BLaER1 treated with 17β-estradiol and CSF1 and Interleukin-3, amounts not matched to agents 10 nM and 100 nM (cell line): Measurements from ENCODE around the gene ANXA6.

ENCODE experiments used
- H3K27ac ChIP-seq, 11 experiments: shearing (Covaris generic); formaldehyde crosslinking; 2 replicates each; pipeline ENCODE4 v1.8.1; 2022
- H3K27me3 ChIP-seq, 11 experiments: shearing (Covaris generic); formaldehyde crosslinking; 2 replicates each; pipeline ENCODE4 v1.8.1; 2022
- H3K36me3 ChIP-seq, 11 experiments: shearing (Covaris generic); formaldehyde crosslinking; 2 replicates each; pipeline ENCODE4 v1.8.1; 2022
- H3K4me1 ChIP-seq, 10 experiments: shearing (Covaris generic); formaldehyde crosslinking; 2 replicates each; pipeline ENCODE4 v1.8.1; 2022
- H3K4me2 ChIP-seq, 11 experiments: shearing (Covaris generic); formaldehyde crosslinking; 2 replicates each; pipeline ENCODE4 v1.8.1; 2022
- H3K4me3 ChIP-seq, 10 experiments: shearing (Covaris generic); formaldehyde crosslinking; 2 replicates each; pipeline ENCODE4 v1.8.1; 2022
- H3K9ac ChIP-seq, 11 experiments: shearing (Covaris generic); formaldehyde crosslinking; 2 replicates each; pipeline ENCODE4 v1.8.1; 2022
- H3K9me3 ChIP-seq, 11 experiments: shearing (Covaris generic); formaldehyde crosslinking; replicated peaks in 1 of 11; 2 replicates each; pipeline ENCODE4 v1.8.1; 2022
- H4K20me1 ChIP-seq, 11 experiments: shearing (Covaris generic); formaldehyde crosslinking; 2 replicates each; pipeline ENCODE4 v1.8.1; 2022
- Cebpa-rat ChIP-seq, 11 experiments: shearing (Covaris generic); IDR thresholded peaks; 2 replicates each; pipeline ENCODE4 v1.8.1; 2022

The ANXA6 gene

DNA sequence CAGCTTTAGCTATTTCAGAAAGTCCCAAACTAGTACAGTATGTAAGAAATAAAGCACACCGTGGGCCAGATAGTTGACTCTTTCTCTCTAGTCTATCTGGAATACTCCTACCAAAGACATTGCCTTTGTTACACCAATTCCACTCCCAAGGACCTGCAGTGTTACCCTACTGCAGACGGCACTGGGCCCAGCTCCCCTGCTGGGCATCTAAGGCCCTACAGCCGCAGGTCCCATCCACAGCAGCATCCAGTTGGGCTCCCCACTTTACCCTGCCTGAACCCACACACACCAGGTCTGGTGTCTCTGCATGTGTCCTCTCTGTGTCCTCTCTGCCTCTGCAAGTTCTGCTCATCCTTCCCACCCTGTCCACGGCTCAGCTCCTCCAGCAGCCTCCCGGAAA, 99.3 kb downstream of the ANXA6 start:
- no peaks in the 10 kb centered on the region for H3K27me3 ChIP-seq
- peaks cover 61 to 100% (median 100%) of the 10 kb centered on the region in 10 experiments for H3K4me1 ChIP-seq
- peaks cover 79 to 95% (median 88%) of the 10 kb centered on the region in 11 experiments for H3K36me3 ChIP-seq
- peaks cover 0 to 42% (median 4%) of the 10 kb centered on the region in 11 experiments; a peak in 6 of 22 replicates for H4K20me1 ChIP-seq
- H3K4me3 ChIP-seq: 0 out of 20 replicates have a peak overlapping the region, but pooled peaks of 1 of the 10 experiments have one; percentile 3
- no peaks in the 10 kb centered on the region for H3K9me3 ChIP-seq
- peak overlapping the region; percentile 76 to 97 (median 92); a peak in 21 of 22 replicates for H3K4me2 ChIP-seq
- H3K27ac ChIP-seq: peak overlapping the region; percentile 3 to 92 (median 85); a peak in 18 of 22 replicates
- TF ChIP-seq Cebpa-rat (IDR thresholded peaks at IDR 0.05): no peak
- peak overlapping the region in 8 of 11 experiments; percentile 63 to 85 (median 73); a peak in 9 of 22 replicates for H3K9ac ChIP-seq

- Histone ChIP-seq H3K27ac (peak overlapping the region in 10 of 11 experiments; percentile 2 to 89 (median 65); a peak in 21 of 22 replicates), H4K20me1 (peaks cover 0 to 40% (median 6%) of the 10 kb centered on the region in 11 experiments; a peak in 8 of 22 replicates), H3K4me1 (peaks cover 70 to 100% (median 100%) of the 10 kb centered on the region in 10 experiments), H3K27me3 (no peaks in the 10 kb centered on the region), H3K36me3 (peaks cover 62 to 91% (median 78%) of the 10 kb centered on the region in 11 experiments), H3K9me3 (no peaks in the 10 kb centered on the region), H3K9ac (peak overlapping the region in 7 of 11 experiments; percentile 2 to 45 (median 12); a peak in 7 of 22 replicates), H3K4me2 (peak overlapping the region; percentile 46 to 97 (median 92)), H3K4me3 (peak overlapping the region in 7 of 10 experiments; percentile 6 to 58 (median 21); a peak in 8 of 20 replicates)
- TF ChIP-seq Cebpa-rat (IDR thresholded peaks at IDR 0.05): 0 out of 22 replicates have a peak, but pooled peaks of 1 of the 11 experiments have one; percentile 16
Measured at GRCh38 chr5:151056379-151057325, 100.9 kb downstream of the ANXA6 start.

- Histone ChIP-seq H3K9ac (peak overlapping the region in 2 of 11 experiments; percentile 15 to 24; a peak in 2 of 22 replicates), H3K4me2 (peak overlapping the region in 9 of 11 experiments; percentile 75 to 97 (median 94); a peak in 16 of 22 replicates), H3K9me3 (no peaks in the 10 kb centered on the region), H3K27ac (peak overlapping the region in 9 of 11 experiments; percentile 25 to 89 (median 65); a peak in 16 of 22 replicates), H3K36me3 (peaks cover 60 to 90% (median 77%) of the 10 kb centered on the region in 11 experiments), H3K4me3 (no peak overlapping the region), H3K27me3 (no peaks in the 10 kb centered on the region), H3K4me1 (peaks cover 61 to 93% (median 91%) of the 10 kb centered on the region in 10 experiments), H4K20me1 (peaks cover 0 to 32% (median 9%) of the 10 kb centered on the region in 11 experiments; a peak in 8 of 22 replicates)
- no peak for TF ChIP-seq Cebpa-rat (IDR thresholded peaks at IDR 0.05)
Measured at GRCh38 chr5:151055336-151055735, 102.2 kb downstream of the ANXA6 start.

GRCh38 chr5:151054709-151055108, 102.9 kb downstream of the ANXA6 start:
- Histone ChIP-seq H3K9me3 (no peaks in the 10 kb centered on the region), H3K4me1 (peaks cover 55 to 87% (median 85%) of the 10 kb centered on the region in 10 experiments), H3K27me3 (no peaks in the 10 kb centered on the region), H3K4me3 (no peak overlapping the region), H4K20me1 (peaks cover 0 to 33% (median 14%) of the 10 kb centered on the region in 11 experiments; a peak in 10 of 22 replicates), H3K9ac (no peak overlapping the region), H3K27ac (peak overlapping the region in 7 of 11 experiments; percentile 9 to 65 (median 36); a peak in 9 of 22 replicates), H3K36me3 (peaks cover 65 to 92% (median 80%) of the 10 kb centered on the region in 11 experiments), H3K4me2 (peak overlapping the region in 5 of 11 experiments; percentile 38 to 97 (median 88); a peak in 8 of 22 replicates)
- TF ChIP-seq Cebpa-rat (IDR thresholded peaks at IDR 0.05): no peak

DNA sequence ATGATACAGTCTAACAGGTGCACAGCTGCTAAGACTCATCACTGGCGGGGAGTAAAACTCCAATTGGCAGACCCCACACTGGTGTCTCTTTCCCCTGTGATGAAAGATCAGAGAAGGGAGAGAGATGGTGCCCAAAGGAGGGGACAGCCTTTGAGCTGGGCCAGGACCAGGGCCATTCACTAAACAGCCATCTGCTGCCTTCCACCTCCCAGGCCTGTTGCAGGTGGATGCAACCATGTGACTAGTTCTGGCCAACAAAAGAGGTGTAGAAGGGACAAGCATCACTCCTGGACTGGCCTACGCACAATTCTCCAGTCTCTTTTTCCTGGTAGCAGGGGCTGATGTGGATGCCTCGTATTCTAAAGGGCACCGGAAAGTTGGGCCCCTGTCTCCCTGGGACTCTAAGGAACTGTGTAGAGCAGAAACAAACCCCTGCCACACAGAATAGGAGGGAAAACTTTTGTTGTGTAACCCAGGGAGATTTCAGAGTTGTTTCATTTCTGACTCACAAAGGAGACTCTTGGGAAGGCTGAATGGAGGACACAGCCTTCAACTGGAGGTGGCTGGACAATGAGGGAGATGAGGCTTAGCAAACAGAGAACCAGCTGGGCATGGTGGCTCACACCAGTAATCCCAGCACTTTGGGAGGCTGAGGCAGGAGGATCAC, 103.7 kb downstream of the ANXA6 start:
- Histone ChIP-seq H3K27me3 (no peaks in the 10 kb centered on the region), H3K9ac (0 out of 22 replicates have a peak overlapping the region, but pooled peaks of 3 of the 11 experiments have one; percentile 5 to 22 (median 6)), H3K9me3 (no peaks in the 10 kb centered on the region), H3K27ac (peak overlapping the region in 8 of 11 experiments; percentile 1 to 65 (median 27); a peak in 11 of 22 replicates), H4K20me1 (peaks cover 0 to 41% (median 20%) of the 10 kb centered on the region in 11 experiments; a peak in 11 of 22 replicates), H3K4me3 (no peak overlapping the region), H3K4me2 (peak overlapping the region in 7 of 11 experiments; percentile 73 to 97 (median 83); a peak in 12 of 22 replicates), H3K36me3 (peaks cover 72 to 95% (median 83%) of the 10 kb centered on the region in 11 experiments), H3K4me1 (peaks cover 47 to 79% (median 77%) of the 10 kb centered on the region in 10 experiments)
- no peak for TF ChIP-seq Cebpa-rat (IDR thresholded peaks at IDR 0.05)

DNA sequence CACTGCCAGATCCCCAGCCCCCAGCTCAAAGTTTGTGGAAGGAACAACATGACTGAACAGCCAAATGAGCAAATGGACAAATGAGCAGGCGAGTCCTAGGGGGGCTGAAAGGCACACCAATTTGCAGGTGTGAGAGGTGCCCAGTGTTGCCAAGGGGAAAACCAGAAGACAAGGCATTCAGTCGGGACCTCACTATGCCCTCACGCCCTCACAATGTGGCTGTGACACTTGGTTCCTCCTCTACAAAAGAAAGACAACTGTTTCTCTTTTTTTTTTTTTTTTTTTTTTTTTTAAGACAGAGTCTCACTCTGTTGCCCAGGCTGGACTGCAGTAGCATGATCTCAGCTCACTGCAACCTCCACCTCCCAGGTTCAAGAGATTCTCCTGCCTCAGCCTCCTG, 104.7 kb downstream of the ANXA6 start:
- peak overlapping the region; percentile 63 to 97 (median 78) for H3K4me2 ChIP-seq
- H3K9me3 ChIP-seq: no peaks in the 10 kb centered on the region
- H4K20me1 ChIP-seq: peaks cover 6 to 52% (median 28%) of the 10 kb centered on the region in 11 experiments; a peak in 16 of 22 replicates
- no peak overlapping the region for H3K4me3 ChIP-seq
- H3K27me3 ChIP-seq: no peaks in the 10 kb centered on the region
- peak overlapping the region in 10 of 11 experiments; percentile 13 to 58 (median 46); a peak in 14 of 22 replicates for H3K9ac ChIP-seq
- peaks cover 37 to 68% (median 66%) of the 10 kb centered on the region in 10 experiments for H3K4me1 ChIP-seq
- H3K36me3 ChIP-seq: peaks cover 72 to 95% (median 88%) of the 10 kb centered on the region in 11 experiments
- TF ChIP-seq Cebpa-rat (IDR thresholded peaks at IDR 0.05): no peak
- peak overlapping the region in 10 of 11 experiments; percentile 35 to 67 (median 46); a peak in 15 of 22 replicates for H3K27ac ChIP-seq

DNA sequence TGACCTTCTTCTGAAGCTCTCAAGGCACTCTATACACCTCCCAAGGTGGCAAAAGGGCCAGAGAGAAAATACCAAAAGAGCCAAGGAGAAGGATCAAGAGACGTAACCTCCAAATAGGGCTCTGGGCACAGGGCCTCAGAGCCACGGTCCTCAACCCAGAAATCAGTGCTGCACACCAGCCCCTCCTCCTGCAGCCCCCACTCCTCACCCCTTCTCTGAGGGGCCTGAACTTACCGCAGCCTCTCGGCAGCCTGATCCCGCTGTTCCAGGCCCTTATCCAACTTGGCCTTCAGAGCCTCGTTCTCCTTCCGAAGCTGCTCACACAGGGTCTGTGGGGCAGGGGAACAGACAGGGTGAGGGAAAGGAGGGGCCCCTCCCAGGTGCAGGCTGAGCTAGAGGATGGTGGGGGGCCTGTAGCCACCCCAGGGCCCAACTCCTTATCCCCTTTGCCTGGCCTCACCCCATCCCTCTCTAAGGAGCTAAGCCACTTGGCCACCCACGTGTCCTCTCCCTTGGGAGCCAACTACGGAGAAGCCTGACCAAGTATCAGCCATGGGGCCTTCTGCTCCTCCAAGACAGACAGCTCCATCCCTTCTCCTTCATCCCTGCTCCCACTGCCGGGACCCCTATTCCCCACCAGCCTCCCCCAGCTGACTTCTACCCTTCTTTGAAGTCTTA, 105.5 kb downstream of the ANXA6 start:
- Histone ChIP-seq H3K4me2 (peak overlapping the region; percentile 63 to 97 (median 78)), H3K9me3 (no peaks in the 10 kb centered on the region)

More for the DNA sequence above, 105.5 kb downstream of the ANXA6 start:
- Histone ChIP-seq H3K9ac (peak overlapping the region; percentile 13 to 58 (median 44); a peak in 16 of 22 replicates), H3K36me3 (peaks cover 75 to 95% (median 89%) of the 10 kb centered on the region in 11 experiments), H3K4me1 (peaks cover 35 to 60% (median 59%) of the 10 kb centered on the region in 10 experiments), H3K27me3 (no peaks in the 10 kb centered on the region), H3K27ac (peak overlapping the region in 10 of 11 experiments; percentile 35 to 67 (median 46); a peak in 18 of 22 replicates), H3K4me3 (no peak overlapping the region; a peak in 3 of 20 replicates), H4K20me1 (peaks cover 6 to 59% (median 31%) of the 10 kb centered on the region in 11 experiments; a peak in 16 of 22 replicates)
- TF ChIP-seq Cebpa-rat (IDR thresholded peaks at IDR 0.05): no peak
